Astrocyte of the cerebellum (primary cell): Measurements from ENCODE around the gene GOLGA6L22.
"Not testable (repeated sequence)": the region's sequence is repeated elsewhere in the genome, so short reads cannot be mapped to it uniquely, and the experiment has no call there.

Experiments used
- DNase-seq: peaks from one replicate; pipeline ENCODE4 v3.0.0-alpha.2; 2011; ENCODE audit warnings: low read depth
- H3K4me3 ChIP-seq: 2 replicates; pipeline ENCODE4 v1.5.1; 2011; ENCODE audit warnings: mild to moderate bottlenecking, low read depth, low read length, moderate library complexity
- in situ Hi-C: cut with HindIII; loops from 2 replicates; pipeline ENCODE4 v1.10.0; 2017; ENCODE audit warnings: low sequenced_read_pairs

The GOLGA6L22 gene, protein sequence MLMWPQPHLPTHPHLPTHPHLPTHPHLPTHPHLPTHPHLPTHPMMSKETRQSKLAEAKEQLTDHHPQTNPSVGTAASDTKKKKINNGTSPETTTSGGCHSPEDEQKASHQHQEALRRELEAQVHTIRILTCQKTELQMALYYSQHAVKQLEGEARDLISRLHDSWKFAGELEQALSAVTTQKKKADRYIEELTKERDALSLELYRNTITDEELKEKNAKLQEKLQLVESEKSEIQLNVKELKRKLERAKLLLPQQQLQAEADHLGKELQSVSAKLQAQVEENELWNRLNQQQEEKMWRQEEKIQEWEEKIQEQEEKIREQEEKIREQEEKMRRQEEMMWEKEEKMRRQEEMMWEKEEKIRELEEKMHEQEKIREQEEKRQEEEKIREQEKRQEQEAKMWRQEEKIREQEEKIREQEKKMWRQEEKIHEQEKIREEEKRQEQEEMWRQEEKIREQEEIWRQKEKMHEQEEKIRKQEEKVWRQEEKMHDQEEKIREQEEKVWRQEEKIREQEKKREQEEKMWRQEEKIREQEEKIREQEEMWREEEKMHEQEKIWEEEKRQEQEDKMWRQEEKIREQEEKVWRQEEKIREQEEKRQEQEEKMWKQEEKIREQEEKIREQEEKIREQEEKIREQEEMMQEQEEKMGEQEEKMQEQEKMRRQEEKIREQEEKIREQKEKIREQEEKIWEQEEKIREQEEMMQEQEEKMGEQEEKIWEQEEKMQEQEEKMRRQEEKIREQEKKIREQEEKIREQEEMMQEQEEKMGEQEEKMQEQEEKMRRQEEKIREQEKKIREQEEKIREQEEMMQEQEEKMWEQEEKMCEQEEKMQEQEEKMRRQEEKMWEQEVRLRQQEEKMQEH

DNA sequence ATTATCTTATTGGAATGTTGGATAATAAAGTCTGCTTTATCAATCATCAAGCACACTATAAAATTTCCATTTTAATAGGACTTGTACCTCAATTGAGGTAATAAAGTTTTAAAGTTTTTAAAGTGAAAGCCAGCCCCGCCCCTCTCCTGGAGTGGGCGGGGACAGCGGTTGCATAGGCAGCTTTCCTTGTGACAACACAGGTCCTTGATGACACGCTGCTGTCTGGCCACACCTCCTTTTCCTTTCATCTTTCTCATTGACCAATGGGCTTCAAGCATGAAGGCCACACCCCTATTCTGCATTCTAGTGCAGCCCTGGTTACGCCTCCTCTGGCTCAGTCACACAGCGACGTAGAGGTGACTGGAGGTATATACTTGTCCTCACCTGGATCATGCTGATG lies at the start of gene GOLGA6L22:
Gene GOLGA6L22 (plus strand): TSS at position 301 of the 400 bp plus-strand sequence. CDS start 91 bp downstream, at position 392.
- H3K4me3 ChIP-seq, in situ Hi-C loops: not testable (repeated sequence)

DNA sequence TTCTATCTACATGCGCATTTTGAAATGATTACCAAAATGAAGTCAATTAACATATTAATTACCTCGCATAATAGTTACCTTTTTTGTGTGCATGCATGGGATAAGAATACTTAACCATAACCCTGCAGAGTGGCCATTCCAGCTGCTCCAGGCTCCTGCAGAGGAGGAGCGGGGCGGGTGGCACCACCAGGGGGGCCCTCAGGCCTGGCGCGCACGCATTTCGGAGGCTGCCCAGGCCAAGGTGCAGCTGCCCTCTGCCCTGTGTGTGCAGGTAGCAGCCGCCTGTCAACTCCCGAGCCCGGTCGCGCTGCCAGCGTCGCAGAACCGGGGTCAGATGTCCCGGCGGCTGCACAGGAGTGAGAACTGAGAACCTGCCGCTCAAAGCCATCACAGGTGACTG lies 41.4 kb upstream of the GOLGA6L22 start:
- in situ Hi-C loops, H3K4me3 ChIP-seq, DNase-seq: not testable (repeated sequence)

More for the DNA sequence above, at the start of gene GOLGA6L22:
- DNase-seq, result not testable (repeated sequence)

DNA sequence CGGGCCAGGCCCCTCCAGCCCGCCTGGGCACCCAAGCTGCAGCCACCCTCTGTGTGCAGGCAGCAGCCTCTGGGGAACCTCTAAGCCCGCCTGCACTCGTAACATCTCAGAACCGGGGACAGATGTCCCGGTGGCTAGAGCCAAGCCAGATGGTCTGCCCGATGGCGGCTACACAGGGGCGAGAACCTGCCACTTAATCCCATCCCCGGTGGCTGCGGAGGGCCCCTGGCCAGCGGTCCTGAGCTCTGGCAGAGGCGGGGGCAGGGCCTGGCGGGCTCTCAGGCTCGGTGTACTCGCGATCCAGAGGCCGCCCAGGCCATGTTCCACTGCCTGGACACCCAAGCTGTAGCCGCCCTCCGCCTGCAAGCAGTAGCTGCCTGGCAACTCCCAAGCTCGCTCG lies 40.9 kb upstream of the GOLGA6L22 start:
- in situ Hi-C loops, H3K4me3 ChIP-seq, DNase-seq: not testable (repeated sequence)

DNA sequence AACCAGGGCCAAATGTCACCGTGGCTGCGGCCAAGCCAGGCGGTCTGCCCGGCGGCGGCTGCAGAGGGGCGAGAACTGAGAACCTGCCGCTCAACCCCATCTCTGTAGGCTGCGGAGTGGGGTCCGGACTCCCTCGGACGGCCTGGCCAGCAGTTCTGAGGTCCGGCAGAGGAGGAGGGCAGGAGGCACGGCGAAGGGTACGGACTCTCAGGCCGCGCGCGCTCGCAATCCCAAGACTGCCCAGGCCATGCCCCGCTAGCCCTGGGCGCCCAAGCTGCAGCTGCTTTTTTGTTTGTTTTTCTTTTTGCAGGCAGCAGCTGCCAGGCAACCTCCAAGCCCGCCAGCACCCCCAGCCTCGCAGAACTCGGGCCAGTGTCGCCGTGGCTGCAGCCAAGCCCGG lies 40.5 kb upstream of the GOLGA6L22 start:
- in situ Hi-C loops, H3K4me3 ChIP-seq: not testable (repeated sequence)

DNA sequence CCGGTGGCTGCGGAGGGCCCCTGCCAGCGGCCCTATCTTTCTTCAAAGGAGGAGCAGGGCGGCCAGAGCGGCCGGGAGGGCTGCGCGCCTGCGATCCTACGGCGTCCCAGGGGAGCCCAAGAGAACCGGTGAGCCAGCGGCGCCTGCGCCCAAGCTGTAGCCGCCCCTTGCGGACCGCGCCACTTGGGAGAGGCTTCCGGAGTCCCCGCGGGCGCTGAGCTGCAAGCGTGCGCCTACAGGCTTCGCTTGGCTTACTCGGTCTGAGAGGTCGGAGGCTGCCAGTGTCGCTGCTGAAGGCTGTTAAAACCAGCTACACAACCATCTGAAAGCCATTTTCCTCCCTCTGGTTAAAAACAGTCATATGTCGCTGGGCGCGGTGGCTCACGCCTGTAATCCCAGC lies 40.0 kb upstream of the GOLGA6L22 start:
- in situ Hi-C loops, DNase-seq: not testable (repeated sequence)

More for the DNA sequence above, 40.5 kb upstream of the GOLGA6L22 start:
- not testable (repeated sequence) for DNase-seq

DNA sequence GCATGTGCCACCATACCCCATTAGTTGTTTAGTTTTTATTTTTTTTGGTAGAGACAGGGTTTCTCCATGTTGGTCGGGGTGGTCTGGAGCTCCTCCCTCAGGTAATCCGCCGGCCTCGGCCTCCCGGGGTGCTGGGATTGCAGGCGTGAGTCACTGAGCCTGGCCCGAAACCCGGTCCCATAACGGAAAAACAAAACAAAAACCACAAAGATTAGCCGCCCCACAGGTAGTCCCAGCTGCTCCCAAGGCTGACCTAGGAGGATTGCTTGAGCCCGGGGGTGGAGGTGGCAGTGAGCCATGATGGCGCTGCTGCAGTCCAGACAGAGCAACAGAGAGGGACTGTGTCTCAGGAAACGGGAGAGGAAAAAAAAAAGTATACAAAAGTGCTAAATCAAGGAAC lies 38.4 kb upstream of the GOLGA6L22 start:
- DNase-seq, in situ Hi-C loops, H3K4me3 ChIP-seq: not testable (repeated sequence)

More for the DNA sequence above, 40.0 kb upstream of the GOLGA6L22 start:
- not testable (repeated sequence) for H3K4me3 ChIP-seq

DNA sequence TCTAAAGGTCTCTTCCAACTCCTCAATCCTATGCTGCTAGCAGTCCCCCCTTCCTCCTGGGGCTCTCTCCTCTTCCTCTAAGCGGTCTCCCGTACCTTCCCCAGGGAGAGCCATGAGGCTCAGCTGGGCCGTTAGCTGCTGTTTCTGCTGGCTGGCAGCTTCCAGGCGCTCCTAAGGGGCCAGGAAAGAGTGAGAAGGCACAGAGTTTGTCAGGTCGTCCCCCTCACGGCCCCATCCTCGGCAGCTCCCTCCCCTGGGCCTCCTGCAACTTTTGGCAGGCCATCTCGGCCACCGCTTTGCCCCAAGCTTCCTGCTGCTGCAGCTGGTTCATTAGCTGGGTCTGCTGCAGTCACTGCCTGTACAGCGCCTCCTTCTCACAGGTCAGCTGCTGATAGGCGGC lies 29.3 kb upstream of the GOLGA6L22 start:
- in situ Hi-C loops, DNase-seq, H3K4me3 ChIP-seq: not testable (repeated sequence)

DNA sequence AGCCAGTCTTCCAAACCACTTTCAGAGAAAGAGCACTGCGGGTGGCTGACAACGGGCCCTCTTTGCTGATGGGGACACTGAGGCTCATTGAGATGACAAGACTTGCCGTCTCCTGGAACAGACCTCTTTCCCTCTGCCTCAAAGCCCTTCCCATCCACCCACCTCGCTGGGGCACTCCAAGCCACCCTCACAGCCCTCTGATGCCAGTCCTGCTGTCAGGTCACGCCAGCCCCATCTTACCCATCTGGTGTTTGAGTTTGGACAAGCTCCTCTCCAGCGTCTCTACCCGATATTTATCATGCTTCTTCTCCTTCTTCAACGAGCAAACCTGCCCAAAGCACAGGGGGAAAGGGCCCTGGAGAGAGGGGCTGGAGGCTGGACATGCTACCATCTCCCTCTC lies 27.0 kb upstream of the GOLGA6L22 start:
- in situ Hi-C loops, H3K4me3 ChIP-seq, DNase-seq: not testable (repeated sequence)

DNA sequence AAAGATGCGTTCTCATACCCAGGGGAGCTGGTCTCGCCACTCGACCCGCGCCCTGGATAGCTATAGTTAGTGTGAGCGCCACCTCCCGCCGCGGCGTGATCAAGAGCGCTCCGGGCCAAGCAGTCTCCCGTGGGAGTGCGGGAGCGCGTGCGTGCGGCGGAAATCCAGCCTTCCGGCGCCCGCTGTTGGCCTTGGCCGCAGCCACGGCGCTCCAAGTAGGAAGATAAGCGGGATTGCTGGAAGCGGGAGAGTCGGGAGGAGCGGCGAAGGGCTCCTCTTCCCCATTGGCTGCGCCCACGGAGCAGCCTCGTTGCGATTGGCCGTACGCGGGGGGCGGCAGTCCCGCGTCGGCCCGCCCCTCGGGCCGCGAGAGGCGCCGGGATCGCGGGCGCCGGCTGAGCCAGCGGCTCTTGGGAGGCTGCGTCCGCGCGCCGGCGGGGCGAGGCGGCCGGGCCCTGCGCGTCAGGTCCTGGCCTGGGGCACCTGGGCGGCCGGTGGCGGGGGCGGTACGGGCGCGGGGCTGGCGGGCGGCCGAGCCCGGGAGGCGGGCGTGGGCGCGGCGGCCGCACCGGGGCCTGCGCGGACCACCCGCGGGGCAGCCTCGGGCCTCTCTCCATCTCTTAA lies 35.9 kb downstream of the GOLGA6L22 start:
- H3K4me3 ChIP-seq, in situ Hi-C loops, DNase-seq: not testable (repeated sequence)

DNA sequence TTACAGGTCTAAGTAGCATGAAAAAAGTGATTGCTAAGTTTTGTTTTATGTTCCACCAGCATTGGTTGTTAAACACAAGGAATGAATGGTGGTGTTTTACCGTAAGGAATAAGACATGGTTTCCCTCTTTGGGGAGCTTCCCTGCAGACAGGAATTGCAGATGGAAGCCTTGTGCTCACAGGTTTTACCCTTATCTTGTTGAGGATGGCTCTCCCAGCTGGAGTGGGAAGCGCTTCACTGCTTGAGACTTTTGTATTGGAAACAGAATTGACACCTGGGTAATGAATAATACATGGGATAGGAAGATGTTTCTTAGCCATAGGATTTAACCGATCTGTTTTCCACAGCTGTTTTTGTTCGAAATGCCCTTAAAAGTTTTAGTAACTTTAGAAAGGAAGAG lies 38.5 kb downstream of the GOLGA6L22 start:
- DNase-seq, H3K4me3 ChIP-seq, in situ Hi-C loops: not testable (repeated sequence)

GRCh38 chr15:22498220-22498925 lies 39.7 kb downstream of the GOLGA6L22 start:
- in situ Hi-C loops, H3K4me3 ChIP-seq, DNase-seq: not testable (repeated sequence)

- H3K4me3 ChIP-seq, DNase-seq, in situ Hi-C loops: not testable (repeated sequence)
Measured at GRCh38 chr15:22502272-22502671, 43.6 kb downstream of the GOLGA6L22 start.

GRCh38 chr15:22506959-22507358 lies 48.3 kb downstream of the GOLGA6L22 start:
- in situ Hi-C loops, H3K4me3 ChIP-seq, DNase-seq: not testable (repeated sequence)

DNA sequence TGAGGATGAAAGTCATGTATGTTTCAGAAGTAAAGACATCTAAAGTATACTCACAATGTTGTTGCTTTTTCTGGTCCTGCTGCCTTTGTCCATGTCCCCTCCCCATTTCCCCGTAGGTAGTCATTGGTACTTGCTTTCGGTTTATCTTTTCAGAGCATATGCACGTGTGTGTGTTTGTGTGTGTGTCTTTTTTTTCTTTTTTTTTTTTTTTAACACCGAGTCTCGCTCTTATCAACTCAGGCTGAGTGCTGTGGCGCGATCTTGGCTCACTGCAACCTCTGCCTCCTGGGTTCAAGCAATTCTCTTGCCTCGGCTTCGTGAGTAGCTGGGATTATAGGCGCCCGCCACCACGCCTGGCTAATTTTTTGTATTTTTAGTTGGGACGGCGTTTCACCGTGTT lies 57.4 kb downstream of the GOLGA6L22 start:
- H3K4me3 ChIP-seq, DNase-seq, in situ Hi-C loops: not testable (repeated sequence)
